GM18519 (cell line): Measurements from ENCODE around the gene CD36.

ENCODE experiments used
- ATAC-seq: cut with Tn5 transposase; IDR thresholded peaks from one replicate; pipeline ENCODE4 v1.9.1; 2021; ENCODE audit warnings: mild to moderate bottlenecking, moderate library complexity; ENCODE audit not compliant: unreplicated experiment, low FRiP score

CD36 gene

DNA sequence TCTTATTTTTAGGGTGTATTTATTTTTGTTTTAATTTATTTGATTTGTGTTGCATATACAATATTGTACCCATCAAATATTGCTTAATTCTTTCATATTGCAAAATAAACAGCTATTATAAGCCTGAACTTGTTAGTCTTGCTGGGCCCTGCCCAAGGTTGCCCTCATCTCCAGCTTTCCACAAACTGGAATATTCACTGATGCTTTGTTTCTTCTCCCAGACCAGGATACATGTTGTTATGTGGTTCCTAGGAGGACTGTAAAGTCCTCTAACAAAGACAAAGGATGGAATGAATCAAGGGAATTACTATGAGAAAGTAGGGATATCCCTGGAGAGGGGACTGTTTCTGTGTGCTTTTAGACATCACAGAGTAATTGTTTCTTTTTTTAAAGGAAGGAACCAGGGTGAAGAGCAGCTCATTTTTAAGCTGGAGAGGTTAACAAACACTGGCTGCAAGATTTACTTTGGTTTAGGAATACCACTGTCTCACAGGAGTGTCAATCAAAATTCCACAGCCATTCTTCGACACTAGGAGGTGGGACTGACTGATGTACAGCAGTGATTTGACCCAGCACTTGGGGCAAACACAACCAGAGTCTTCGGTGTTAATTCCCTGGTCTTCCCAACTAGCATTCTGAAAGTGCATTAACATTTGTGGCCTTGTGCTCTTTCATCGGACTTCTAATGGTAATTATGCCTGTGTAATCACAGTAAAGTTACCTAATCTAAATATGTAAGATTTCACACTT, 14.8 kb upstream of the CD36 start:
- ATAC-seq: no peak

DNA sequence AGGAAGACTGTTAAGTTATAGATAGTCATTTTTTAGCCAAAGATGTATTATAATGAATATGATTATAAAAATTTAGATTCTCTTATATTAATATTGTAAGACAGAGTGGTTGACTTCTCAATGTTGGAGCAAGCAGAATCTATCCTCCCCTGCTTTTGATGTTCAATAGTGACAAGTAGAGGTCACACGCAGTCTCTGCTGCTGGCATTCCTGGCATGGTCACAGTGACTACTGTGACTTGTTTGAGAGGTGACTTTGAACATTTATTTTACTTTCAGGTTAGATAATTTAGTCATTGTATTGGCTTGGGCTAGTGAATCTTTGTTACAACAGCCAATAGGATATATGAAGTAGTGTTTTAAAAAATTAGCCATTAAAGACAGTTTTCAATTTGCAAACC, 13.7 kb upstream of the CD36 start:
- ATAC-seq: no peak

DNA sequence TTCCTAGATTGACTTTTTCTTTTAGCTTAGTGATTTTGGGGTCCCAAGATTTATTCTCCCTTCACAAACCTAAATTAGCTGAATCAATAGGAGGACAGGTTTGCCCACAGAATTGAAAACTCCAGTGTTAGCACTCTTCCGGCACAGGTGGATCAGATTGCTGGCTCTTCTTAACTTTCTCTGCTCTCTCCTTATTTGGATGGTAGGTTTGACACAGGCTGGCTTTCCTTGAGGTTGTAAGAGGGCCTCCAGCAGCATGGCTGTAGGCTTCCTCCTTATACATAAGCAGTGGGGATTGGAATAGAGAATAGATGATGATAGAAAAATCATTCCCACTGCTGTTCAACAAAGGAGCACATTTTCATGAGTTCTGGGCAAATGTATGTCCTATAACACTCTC, 9.4 kb upstream of the CD36 start:
- ATAC-seq: no peak

DNA sequence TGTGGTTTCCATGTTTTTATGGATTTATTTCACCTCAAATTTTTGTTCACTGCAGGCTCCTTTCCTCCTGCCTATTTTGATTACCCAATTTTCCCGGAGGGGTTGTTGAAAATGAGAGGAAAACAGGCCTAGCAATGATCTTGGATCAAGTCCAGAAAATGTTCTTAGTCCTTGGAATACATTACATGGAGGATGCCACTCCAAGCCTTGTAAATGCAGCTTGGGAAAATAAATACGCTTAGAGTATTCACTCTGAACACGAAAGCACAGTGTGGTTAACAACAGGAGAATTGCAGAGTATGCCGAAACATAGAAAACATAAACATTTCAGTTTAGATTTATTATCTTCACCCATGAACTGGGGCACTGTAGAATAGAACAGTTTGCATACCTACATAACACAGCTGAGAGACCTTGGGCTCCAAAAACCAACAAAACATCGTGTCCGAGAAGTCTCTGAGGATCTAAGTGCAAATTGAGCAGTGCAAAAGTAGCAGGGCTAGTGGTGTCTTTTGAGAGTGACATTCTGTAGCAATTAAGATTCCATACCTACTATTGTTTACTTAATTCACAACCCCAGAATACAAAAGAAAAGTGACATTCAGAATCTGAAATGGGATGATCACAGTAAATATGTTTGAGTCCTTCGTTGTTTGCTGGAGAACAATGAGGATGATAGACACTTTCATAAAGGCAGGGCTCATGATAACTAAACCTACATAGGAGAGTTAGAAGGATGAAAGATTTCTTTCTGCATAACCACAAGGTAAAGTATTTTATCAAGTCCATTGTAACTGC, 7.6 kb upstream of the CD36 start:
- no peak for ATAC-seq

DNA sequence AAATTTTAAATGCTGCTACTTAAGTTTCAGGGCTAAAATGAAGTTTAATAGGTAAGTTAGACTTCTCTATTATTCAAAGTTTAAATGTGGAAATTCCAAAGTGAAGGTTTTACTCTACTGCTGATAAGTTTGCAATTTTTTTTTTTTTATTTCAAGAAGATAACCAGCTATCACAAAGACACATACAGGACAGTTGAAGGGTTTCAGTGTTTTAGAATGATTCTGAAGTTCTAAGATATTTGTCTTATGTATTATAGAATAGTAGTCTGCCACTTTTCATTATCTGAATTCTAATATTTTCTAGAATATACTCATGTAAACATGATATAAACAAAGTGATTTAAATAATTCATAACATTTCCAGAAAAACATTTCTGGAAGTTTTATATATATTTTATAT, 7.0 kb upstream of the CD36 start:
- no peak for ATAC-seq

DNA sequence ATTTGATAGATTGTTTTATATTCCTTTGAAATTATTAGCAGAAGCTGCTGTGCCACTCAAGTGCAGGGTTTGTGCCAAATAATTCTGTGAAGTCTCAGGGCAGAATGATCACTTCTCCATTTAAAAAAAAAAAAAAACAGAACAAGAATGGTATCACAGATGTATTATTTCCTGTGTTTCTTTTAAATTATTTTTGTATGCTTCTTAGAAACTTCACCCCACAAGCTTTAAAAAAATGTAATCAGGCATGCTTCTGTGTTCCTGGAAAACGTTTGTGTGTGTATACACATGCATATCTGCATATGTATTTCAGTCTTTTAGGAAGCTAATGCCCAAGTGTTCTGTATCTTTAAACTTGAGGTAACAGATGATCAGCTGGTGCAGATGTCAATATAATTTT, 6.3 kb upstream of the CD36 start:
- no peak for ATAC-seq

DNA sequence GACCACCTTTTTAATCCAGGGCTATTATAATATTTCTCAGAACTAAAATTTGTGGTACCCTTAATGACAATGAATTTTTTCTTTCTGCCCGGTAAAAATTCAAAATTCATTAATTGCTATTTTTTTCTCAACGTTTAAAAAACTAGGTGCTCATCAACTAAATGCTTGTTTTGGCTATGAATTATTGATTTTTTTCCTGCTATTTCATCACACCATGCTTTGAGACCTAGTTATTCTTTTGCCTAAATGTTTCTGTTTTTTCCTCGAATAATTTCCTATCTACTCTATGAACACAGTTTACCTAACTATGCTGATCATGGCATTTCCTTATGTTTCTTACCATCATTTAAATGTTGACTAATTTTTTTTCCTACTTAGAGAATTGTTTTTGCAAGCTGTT, 5.6 kb upstream of the CD36 start:
- ATAC-seq: no peak

DNA sequence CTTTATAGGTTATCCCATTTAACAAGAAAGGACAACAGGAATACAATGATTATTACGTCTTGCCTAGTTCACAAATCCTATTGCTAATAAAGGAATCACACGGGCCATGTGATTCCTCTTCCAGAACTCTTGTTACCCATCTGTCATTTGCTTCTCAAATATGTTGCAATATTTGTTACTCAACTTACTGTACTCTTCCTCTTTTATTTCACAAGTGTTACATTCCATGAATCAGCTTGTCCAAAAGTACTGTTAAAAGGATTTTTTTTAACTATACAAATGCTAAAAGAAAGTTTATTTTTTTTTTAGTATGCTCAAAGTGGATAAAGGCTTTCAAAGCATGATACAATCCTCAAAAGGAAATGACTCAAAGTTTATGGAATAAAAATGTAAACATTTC, 3.9 kb upstream of the CD36 start:
- no peak for ATAC-seq

DNA sequence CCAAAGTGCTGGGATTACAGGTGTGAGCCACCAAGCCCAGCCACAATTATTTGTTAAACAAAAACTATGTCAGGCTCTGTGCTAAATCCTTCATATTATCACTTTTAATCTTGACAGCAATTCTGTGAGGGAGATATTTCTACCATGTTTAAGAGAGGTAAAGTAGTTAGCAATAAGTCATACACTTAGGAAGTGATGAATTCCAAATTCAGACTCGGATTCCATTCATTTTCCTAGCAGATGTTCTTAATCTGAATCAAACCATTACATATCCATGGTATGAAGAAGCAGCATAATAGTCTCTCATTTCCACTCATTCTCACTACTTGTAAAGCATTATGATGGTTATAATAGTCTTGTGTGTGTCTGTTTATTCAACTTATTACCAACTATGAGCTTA, 2.9 kb upstream of the CD36 start:
- ATAC-seq: no peak

DNA sequence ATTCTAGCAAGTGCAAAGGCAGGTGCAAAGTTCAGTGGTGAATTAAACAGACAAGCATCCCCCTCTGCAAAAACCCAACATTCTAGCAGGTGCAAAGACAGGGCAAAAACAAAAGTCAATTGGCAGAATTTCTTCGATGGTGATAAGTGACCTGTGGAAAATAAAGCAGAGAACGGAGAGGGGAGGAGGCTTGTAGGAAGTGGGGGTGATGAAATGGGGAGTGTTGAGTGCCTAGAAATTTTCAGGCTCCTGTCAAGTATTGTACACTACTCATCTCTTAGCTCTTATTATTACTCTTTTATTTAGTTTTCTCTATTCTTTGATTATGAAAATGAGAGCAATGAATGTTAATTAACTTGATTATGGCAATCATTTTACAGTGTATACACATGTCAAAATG, 2.4 kb upstream of the CD36 start:
- ATAC-seq: no peak

DNA sequence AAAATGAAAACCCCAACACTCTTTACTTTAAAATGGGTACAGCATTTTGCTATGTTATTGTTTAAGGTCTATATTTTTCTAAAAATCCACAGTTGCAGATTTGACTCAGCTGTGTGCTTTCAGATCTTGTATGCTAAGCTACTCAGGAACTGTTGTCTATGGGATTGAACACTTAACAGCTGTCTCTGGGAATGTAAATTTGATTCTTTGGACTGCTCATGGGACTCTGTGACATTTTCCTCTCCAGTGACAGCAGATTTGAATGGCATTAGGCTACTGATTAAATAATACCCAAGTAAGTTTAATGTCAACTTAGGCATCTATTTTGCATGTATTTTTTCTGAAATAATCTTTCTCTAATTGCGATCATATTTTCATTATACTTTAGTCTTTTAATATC, 1.7 kb upstream of the CD36 start:
- no peak for ATAC-seq

DNA sequence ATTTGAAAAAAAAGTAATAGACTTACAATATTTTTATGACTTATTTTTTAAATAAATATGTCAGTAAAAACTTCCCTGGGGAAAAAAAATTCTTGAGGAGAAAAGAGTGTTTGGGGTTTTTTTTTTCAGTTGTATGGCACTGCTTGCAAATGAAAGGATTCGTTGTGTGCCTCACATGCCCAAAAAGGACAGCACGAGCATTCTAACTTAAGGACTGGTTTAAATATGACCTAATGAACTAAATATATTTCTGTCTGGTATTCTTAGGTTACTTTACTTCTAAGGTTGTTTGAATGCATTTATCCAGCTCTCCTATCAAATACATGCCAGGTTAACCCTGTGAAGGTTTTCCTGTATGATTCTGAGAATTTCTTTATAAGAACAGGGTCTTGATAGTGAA, 988 bp upstream of the CD36 start:
- no peak for ATAC-seq

DNA sequence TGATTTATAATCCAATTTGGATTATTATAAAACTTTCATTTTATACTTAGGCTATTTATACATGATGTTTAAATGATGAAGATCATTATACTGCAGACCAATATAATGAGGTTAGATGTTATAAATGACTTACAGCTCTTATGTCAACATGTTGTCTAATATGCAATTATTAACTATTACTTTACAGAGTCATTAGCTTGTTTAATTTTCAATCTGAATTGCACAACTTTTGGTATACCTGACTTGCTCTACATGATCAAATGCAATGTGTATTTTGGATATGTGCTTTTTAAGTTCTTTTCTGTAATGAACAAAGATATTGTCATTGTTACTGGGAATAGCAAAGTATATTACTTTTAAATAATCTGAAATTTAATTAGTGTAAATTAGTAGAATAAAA, 569 bp downstream of the CD36 start:
- no peak for ATAC-seq

DNA sequence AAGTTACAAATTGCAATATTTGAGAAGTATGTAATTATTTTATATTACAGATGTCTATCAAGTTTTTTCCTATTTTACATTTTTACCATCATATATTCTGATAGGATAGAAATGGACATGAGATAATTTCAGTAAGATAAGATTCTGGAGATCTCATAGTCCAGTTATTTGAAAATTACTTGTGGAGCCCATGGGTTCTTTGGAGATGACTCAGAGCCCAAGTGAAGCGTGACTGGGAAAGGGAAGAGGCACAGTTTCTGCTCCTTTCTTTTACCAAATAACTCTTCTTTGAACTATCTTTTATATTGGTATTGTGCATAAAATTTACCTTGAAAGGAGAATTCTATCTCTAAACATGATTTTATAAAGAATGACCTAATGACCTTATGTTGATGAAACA, 2.4 kb downstream of the CD36 start:
- no peak for ATAC-seq

DNA sequence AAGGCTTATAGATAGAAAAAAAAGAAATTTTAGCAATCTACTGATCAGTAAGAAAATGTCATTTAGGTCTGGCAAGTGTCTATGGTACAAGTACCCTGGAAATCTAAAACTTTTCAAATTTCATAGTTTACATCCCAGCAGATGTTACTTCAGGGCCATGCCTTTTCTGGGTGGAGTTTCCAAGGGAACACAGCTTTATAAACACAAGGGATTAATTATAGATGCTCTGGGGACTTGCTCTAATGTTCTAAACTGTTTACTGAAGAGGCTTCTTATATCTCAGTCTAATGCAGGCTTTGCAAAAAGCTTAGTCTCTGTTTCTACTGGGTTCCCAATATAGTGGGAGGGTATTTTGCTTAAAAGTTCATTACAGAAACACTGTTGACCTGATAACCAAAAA, 3.1 kb downstream of the CD36 start:
- no peak for ATAC-seq

DNA sequence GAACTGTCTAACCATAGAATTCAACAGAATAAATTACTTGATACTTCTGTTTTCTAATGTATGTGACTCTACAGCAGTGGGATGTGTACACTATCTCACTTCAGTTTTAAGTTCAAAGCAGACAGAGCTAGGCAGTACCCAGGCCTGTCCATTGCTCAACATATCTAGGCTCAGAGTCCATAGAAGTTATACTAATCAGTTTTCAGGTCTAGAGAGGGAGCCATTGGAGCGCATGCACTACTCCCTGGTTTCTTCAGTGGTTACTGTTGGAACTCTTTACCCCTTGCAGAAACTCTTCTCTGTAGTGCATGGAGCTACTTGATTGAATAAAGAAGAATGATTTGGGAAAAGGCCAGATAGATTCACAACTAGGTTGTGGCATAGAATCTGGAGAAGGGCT, 4.4 kb downstream of the CD36 start:
- no peak for ATAC-seq

DNA sequence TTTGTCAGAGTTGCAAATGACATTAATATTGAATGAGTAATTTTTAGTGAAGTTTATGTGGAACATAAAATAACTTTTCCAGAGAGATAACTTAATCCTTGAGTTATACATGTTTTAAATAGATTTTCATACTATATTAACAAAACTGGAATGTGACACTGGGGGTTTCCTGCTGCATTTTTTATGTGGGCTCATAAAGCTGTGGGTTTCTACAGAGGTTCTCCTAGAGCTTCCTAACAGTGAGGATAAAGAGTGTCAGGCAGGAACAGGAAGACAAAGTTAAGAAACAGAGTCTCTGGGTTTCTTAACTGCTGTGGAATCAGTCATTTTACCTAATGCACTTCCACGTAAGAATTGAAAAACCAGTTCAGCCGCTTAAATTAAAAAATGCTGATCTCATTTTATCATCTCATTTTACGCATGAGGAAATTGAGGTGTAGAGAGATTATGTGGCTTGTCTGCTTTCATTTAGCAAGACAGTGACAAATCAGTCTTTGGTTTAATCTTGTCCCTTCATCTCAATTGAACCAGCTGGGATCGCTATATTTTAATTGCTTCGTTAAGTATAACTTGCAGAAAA, 5.0 kb downstream of the CD36 start:
- no peak for ATAC-seq

DNA sequence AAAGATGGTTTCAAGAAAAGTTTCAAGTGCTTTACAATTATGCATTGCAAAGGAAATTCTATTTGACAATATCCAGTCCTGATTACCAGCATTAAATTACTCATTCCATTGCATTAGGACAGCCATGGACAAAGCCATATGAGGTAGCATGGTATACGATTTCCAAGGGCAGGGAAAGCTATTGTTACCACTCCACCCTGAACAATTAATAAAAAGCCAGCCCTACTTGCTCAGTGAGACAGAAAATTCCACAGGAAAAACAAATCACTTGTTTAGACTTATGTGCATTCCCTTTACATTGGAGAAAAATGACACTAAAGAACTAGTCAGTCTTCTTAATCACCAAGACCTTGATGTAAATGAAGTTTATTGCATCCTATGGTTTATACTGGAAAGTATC, 5.6 kb downstream of the CD36 start:
- no peak for ATAC-seq

DNA sequence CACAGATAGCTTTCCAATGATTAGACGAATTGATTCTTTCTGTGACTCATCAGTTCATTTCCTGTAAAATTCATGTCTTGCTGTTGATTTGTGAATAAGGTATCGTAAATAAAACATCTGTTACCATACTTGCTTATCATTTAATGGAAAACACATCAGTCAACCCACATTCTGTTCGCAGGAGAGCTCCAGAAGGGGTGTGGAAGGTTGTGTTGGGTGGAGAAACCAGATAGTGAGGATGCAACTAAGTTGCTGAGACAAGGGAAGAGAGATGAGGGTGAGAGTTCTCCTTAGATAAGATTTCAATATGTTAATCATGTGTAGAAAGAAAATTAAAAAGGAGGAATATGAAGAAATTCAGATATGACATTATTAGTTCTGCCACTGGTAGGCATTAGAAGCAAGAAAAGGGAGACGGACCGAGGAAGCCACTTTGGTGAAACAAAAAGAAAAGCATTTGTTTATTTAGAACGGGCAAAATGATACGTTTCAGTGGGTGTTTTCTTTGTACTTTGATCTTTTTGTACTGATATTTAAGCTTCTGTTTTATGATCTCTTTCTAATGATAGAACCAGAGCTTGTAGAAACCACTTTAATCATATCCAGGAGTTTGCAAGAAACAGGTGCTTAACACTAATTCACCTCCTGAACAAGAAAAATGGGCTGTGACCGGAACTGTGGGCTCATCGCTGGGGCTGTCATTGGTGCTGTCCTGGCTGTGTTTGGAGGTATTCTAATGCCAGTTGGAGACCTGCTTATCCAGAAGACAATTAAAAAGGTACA, 7.8 kb downstream of the CD36 start:
- ATAC-seq: no peak

DNA sequence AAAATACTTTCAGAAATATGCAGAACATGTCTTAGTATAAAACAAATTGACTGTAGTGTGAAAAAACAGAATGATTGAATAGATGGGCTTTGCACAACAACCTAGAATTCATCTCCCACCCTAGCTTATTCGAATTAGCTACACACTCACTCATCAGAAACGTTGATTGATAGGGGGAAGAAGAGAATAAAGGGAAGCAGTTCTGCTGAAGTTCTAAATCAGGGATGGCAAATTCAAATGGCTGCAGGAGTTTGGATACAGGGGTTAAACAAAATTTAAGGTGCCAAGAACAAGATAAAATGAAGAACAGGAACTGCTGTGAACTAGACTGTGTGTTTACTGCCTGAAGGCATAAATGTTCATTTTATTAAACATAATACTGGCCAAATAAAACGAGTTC, 9.0 kb downstream of the CD36 start:
- no peak for ATAC-seq

DNA sequence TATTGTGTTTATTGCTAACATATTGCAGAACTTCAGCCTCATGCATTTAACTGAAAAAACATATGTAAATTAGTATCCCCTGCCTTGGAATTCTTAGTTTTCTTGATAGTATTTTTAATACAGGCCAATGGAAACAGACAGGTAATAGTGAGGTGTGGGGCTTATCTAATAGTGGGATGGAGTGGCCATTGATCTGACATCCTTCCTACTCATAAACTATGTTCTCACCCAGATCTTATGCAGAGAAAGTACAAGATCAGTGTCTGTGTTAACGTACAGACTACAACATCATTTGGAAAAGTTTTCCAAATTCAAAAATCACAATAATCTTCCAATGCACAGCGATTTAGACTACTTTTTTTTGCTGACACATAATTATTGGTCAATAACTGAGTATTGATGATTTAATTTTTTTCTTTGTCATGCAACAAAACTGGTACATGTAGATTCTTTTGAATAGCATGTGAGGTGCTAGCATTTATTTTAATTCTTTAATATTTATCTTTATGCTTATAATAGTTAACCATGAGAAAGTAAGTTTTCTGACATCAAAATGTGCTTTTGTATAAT, 9.7 kb downstream of the CD36 start:
- no peak for ATAC-seq
